ENCODE results near the gene NCOA4. TPM values are rescaled to one million over a fixed set of nuclear protein-coding genes. Genes with fewer than 3 reads are reported as not detected.
A peak's percentile ranks its signal among the peaks of the same experiment; 100 is the strongest.

The NCOA4 gene
- total RNA-seq = 10 to 100 TPM; 86.2 to 86.6 TPM

GRCh38 chr10:46030091-46030937, at the start of gene NCOA4:
Gene NCOA4, minus strand, starts transcription at chr10:46030623. Its CDS starts 13,943 bp downstream, at chr10:46016680.
- TF ChIP-seq CTCF (IDR thresholded peaks at IDR 0.05) = peak; percentile 51
- Mint-ChIP-seq H3K36me3 (ENCODE audit: low read depth) (peaks cover 12% of the 10 kb centered on the region), H3K4me1 (ENCODE audit: low read depth) (peaks cover 43% of the 10 kb centered on the region), H3K27me3 (no peaks in the 10 kb centered on the region), H3K27ac (peak within 1 kb of the TSS; percentile 89), H3K9me3 (no peaks in the 10 kb centered on the region), H3K4me3 (peak within 1 kb of the TSS; percentile 88)
- peak; percentile 97 for ATAC-seq
- DNase-seq = peak; percentile 98
- POLR2A ChIA-PET = interaction anchor here (1.1 to 1.6 kb wide), 3 partner anchors 10 to 15 kb away, joined by 3 to 5 read pairs (median 3); partner anchors contain the start of gene MSMB
- CTCF ChIA-PET = interaction anchor here (0.8 to 2.3 kb wide), 6 partner anchors 10 to 199 kb away, joined by 3 to 22 read pairs (median 6); no protein-coding TSS in a partner anchor
- intact Hi-C loops (cut with micrococcal nuclease) = loop anchor here (10.0 kb wide), 1 partner anchor 64 kb away; no protein-coding TSS in a partner anchor

GRCh38 chr10:46079831-46080585, 49.6 kb upstream of the NCOA4 start:
- ATAC-seq = no peak
- H3K27me3 Mint-ChIP-seq = no peaks in the 10 kb centered on the region
- peaks cover 2% of the 10 kb centered on the region for H3K9me3 Mint-ChIP-seq
- DNase-seq = no peak
- H3K36me3 Mint-ChIP-seq (ENCODE audit: low read depth) = no peaks in the 10 kb centered on the region
- peaks cover 13% of the 10 kb centered on the region for H3K4me1 Mint-ChIP-seq (ENCODE audit: low read depth)
- H3K27ac Mint-ChIP-seq = no peak overlapping the region
- no peak overlapping the region for H3K4me3 Mint-ChIP-seq
- POLR2A ChIA-PET = no interaction called here
- no peak for TF ChIP-seq CTCF (IDR thresholded peaks at IDR 0.05)
- intact Hi-C loops (cut with micrococcal nuclease) = no loop called here
- CTCF ChIA-PET = no interaction called here

- intact Hi-C loops (cut with micrococcal nuclease) = no loop called here
- CTCF ChIA-PET = interaction anchor here (1.0 to 1.3 kb wide), 2 partner anchors 8 to 49 kb away, joined by 3 read pairs; no protein-coding TSS in a partner anchor
- no peak overlapping the region for H3K27ac Mint-ChIP-seq
- H3K4me3 Mint-ChIP-seq = no peak overlapping the region
- peaks cover 13% of the 10 kb centered on the region for H3K4me1 Mint-ChIP-seq (ENCODE audit: low read depth)
- TF ChIP-seq CTCF (IDR thresholded peaks at IDR 0.05) = no peak
- H3K36me3 Mint-ChIP-seq (ENCODE audit: low read depth) = no peaks in the 10 kb centered on the region
- no peaks in the 10 kb centered on the region for H3K27me3 Mint-ChIP-seq
- DNase-seq (no peak), ATAC-seq (no peak)
- peaks cover 2% of the 10 kb centered on the region for H3K9me3 Mint-ChIP-seq
- POLR2A ChIA-PET = interaction anchor here (0.7 kb wide), 1 partner anchor 9 kb away, joined by 3 read pairs; no protein-coding TSS in a partner anchor
These were observed 47.4 kb upstream of the NCOA4 start for GRCh38 chr10:46077731-46078413.

- CTCF ChIA-PET = interaction anchor here (1.0 to 1.3 kb wide), 2 partner anchors 9 to 48 kb away, joined by 3 read pairs; no protein-coding TSS in a partner anchor
- TF ChIP-seq CTCF (IDR thresholded peaks at IDR 0.05) = no peak
- no peaks in the 10 kb centered on the region for H3K36me3 Mint-ChIP-seq (ENCODE audit: low read depth)
These were observed 46.7 kb upstream of the NCOA4 start for GRCh38 chr10:46077141-46077554.

More at GRCh38 chr10:46077141-46077554, 46.7 kb upstream of the NCOA4 start:
- intact Hi-C loops (cut with micrococcal nuclease) = no loop called here
- Mint-ChIP-seq H3K4me3 (no peak overlapping the region), H3K27ac (no peak overlapping the region), H3K4me1 (ENCODE audit: low read depth) (peaks cover 13% of the 10 kb centered on the region), H3K9me3 (peaks cover 2% of the 10 kb centered on the region), H3K27me3 (no peaks in the 10 kb centered on the region)
- ATAC-seq (no peak), DNase-seq (no peak)
- POLR2A ChIA-PET = interaction anchor here (0.7 kb wide), 1 partner anchor 8 kb away, joined by 3 read pairs; no protein-coding TSS in a partner anchor

Data from activated CD8-positive, alpha-beta T cell treated with anti-CD3 and anti-CD28 coated beads for 36 hours (primary cell).